ACHN (cell line): Measurements from ENCODE around the gene ABCB1.

Experiments used
- DNase-seq: peaks from one replicate; pipeline ENCODE4 v3.0.0-alpha.2; 2015
- in situ Hi-C: cut with HindIII; loops from 2 replicates; pipeline ENCODE4 v1.10.0; 2017; ENCODE audit warnings: low sequenced_read_pairs, low pct_ligation_motif_present, low pct_unique_long_range_greater_than_20kb

ABCB1 gene

GRCh38 chr7:87534072-87534471 is 66.6 kb downstream of the ABCB1 start:
- in situ Hi-C loops = no loop called here
- DNase-seq = no peak

- in situ Hi-C loops = no loop called here
- DNase-seq = no peak
These were observed 70.6 kb downstream of the ABCB1 start for GRCh38 chr7:87530126-87530525.

GRCh38 chr7:87528730-87529129 is 72.0 kb downstream of the ABCB1 start:
- in situ Hi-C loops = no loop called here
- DNase-seq = peak; percentile 20

DNA sequence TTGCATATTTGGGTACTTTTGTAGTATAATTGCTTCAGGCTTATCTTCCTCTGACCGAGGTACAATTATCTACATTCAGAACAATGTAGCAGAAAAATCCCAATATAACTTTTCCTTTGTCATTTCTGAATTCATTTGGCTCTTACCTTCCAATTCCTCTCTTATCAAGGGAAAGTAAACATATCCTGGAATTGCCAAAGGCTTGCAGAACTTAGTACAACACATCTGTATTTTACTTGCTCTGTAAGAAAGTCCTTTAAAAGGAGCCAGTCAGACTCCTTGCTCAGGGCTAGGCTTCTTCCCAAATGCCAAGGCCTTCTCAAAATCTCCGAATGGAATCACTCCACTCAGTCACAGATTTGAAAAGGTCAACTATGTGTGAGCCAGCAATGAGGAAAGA is 81.9 kb downstream of the ABCB1 start:
- in situ Hi-C loops = no loop called here
- DNase-seq = no peak

DNA sequence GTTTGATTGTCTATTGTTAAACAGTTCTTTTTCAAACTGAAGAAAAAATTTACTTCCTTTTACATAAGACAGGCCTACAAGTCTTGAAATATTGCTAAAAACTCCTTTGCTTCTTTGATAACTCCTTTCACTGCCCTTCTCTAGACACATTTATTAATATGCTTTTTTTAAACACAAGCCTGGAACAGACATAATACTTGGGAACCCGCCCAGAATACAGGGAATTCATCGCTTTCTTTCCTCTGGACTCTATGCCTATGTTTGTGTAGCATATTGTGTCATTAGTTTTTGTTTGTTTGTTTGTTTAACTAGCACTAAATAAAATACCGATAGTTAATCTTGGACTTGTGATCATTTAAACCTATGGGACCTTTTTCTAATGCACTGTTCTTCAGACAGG is 82.8 kb downstream of the ABCB1 start:
- in situ Hi-C loops = no loop called here
- no peak for DNase-seq

- in situ Hi-C loops = no loop called here
- no peak for DNase-seq
These were observed 83.4 kb downstream of the ABCB1 start for GRCh38 chr7:87517136-87517815.

DNA sequence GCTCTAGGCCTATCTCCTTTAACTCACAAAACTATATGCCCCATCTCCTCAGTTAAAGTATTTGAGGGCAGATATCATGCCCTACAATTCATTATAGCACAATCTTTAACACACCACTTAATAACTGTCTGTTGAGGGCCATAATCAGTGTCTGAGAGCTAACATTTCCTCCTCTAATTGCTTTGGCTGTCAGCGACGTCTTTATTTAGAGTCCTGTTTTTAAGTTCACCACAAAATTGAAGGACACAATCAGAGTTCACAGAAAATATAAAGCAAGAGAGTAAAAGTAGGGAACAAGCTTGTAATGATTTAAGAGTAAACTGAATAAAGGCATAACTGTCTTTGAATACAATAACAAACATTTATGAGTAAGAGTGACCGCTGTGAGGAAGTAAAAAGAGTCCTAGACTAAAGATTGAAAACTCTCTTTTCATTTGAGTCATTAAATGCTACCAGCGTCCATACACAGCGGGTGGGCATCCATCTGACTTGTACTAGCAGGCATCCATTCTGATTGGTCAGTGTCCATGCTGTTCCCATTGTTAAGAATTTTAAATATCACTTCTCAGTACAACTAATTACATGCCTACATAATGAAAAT is 86.8 kb downstream of the ABCB1 start:
- in situ Hi-C loops = no loop called here
- DNase-seq = no peak

DNA sequence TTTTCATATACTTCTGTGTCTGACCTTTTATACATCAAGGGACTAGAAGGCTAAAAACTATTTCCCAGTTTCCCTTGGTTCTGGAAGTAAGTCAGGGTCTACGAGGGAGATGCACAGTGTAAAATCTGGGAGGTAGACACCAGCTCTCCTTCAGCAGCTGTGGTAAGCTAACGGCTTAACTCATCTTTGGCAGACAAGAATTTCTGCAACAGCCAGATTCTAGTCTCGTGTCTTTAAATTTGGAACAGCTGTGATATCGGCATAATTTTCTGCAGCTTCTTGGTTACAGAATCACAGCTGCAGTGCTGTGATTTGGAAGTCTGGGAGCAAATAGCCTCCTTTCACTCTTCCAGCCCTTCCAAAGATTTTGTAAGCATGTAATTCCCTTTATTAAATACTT is 87.8 kb downstream of the ABCB1 start:
- in situ Hi-C loops = no loop called here
- no peak for DNase-seq

DNA sequence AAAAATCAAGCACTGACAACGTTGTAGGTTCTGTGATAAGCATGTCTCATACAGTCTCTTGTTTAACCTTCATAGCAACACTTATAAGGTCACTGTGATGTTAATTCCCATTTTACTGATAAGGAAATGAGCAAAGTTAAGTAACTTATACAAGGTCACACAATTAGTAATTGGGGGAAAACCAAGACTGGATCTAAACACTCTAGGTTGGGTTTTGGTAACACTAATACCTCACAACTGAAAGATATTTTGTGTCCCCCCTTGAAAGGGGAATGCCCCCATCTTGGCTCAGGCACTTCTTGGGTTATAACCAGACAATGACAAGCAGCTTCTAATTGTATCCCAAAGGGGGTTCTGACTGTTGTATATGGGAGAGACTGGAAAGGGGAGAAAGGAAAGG is 89.2 kb downstream of the ABCB1 start:
- in situ Hi-C loops = no loop called here
- DNase-seq = no peak

DNA sequence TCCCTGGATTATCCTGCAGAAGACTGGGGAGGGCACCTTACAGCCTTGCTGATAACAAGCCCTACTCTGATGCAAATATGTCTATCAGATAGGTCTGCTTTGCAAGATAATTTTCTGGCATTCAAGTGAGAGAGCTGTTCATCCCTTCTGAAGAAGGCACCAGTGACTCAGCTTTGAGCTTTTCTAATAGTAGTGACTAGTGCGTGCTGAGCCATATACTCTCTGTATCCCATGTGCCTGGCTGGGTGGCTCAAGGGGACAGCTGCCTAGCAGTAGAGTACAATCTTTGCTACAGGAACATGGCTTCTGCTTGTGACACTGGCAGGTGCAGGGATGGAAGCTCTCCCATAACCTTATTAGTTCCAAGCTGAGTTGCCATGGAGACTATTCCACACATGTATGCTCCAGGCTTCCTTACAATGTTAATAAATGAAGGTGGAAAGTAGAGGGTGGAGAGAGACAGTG is 90.2 kb downstream of the ABCB1 start:
- DNase-seq = no peak
- in situ Hi-C loops = no loop called here

DNA sequence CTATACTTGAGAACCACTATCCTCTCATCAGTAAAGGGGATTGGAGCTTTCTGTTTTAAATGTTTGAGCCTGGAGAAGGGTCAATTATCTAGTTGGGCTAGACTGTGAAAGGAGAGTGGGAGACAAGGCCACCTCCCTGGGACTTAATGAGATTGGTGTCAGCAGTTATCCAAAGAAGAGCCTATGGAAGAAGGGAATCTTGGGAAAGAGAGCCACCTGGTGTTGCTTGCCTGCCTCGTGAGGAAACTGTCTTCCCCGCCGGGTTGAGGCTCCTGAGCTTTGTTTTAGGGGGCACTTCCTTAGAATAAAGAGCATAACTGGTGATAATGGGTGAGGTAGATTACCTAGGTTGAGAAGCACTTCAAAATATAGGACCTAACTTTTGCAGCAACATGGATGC is 93.2 kb downstream of the ABCB1 start:
- DNase-seq = no peak
- in situ Hi-C loops = no loop called here

GRCh38 chr7:87506246-87507180 is 94.2 kb downstream of the ABCB1 start:
- DNase-seq = peak; percentile 55
- in situ Hi-C loops = no loop called here

- no peak for DNase-seq
- in situ Hi-C loops = no loop called here
These were observed 95.0 kb downstream of the ABCB1 start for GRCh38 chr7:87505557-87506245.

- in situ Hi-C loops = no loop called here
- DNase-seq = no peak
These were observed 95.6 kb downstream of the ABCB1 start for GRCh38 chr7:87505122-87505521.

GRCh38 chr7:87499494-87499893 is 101.2 kb downstream of the ABCB1 start:
- in situ Hi-C loops = no loop called here
- no peak for DNase-seq

DNA sequence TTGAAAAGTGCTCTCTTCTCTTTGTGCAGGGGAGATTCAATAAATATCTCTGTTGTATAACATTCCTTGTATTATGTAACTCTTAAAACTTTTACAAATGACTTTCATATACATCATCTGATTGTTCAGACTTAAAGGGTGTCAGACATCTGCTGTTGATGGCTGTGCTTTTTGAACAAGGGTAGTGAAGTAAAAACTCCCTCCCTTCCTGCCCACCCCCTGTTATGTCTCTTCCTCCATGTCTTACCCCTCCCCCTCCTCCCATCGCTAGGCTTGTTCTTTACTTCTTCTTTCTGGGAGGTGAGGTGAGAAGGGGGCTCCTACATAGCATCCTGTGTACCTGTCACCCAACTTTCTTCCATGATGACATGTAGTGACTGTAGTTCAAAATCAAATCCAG is 101.8 kb downstream of the ABCB1 start:
- no peak for DNase-seq
- in situ Hi-C loops = no loop called here

- in situ Hi-C loops = no loop called here
- no peak for DNase-seq
These were observed 103.2 kb downstream of the ABCB1 start for GRCh38 chr7:87497482-87497881.

DNA sequence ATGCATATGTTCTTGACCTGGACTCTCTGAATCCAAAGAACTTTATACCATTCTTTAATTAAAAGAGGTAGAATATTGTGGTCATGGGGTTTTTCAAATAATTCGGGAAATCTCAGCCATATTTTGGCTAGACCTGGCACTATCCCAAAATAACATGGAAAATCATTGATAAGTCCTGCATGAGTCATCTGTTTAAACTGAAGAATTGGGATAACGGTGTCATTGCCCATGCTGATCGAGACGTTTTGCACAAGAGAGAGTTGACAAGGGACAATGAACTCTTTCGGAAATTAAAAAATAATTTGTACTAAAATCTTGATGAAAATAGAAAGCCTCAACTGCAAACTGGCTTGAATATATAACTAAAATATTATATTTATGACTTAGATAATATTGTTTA is 105.3 kb downstream of the ABCB1 start:
- in situ Hi-C loops = no loop called here
- DNase-seq = no peak

- DNase-seq = no peak
- in situ Hi-C loops = no loop called here
These were observed 106.2 kb downstream of the ABCB1 start for GRCh38 chr7:87494454-87494853.
